Activated CD4-positive, alpha-beta T cell treated with anti-CD3 and anti-CD28 coated beads for 4 hours (primary cell): Measurements from ENCODE around the gene ATG5.

Experiments
- DNase-seq, 2 donors: peaks; one replicate each; pipeline ENCODE4 v3.0.0-alpha.2; 2020

Gene ATG5

DNA sequence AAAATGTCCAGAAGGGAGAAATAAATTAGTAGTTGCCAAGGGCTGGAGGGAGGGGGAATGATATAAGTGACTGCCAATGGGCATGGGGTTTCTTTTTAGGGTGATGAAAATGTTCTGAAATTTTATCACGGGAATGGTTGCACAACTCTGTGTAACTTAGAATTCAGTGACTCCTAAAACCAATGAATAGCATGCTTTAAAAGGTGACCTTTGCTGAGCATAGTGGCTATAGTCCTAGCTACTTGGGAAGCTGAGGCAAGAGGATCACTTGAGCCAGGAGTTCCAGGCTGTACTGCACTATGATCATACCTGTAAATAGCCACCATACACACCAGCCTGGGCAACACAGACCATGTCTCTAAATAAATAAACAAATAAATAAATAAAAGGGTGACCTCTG lies 109.0 kb downstream of the ATG5 start:
- no peak for DNase-seq

DNA sequence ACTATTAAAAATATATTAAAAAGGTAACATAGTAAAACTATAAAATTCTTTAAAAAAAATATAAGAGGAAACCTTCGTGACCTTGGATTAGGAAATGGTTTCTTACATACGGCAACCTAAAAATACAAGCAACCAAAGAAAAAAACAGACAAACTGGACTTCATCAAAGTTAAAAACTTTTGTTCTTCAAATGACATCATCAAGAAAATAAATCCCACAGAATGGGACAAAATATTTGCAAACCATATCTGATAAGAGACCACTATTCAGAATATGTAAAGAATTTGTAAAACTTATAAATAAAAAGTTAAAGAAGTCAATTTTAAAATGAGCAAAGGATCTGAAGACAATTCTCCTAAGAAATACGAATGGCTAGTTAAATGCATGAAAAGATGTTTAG lies 110.0 kb downstream of the ATG5 start:
- no peak for DNase-seq

DNA sequence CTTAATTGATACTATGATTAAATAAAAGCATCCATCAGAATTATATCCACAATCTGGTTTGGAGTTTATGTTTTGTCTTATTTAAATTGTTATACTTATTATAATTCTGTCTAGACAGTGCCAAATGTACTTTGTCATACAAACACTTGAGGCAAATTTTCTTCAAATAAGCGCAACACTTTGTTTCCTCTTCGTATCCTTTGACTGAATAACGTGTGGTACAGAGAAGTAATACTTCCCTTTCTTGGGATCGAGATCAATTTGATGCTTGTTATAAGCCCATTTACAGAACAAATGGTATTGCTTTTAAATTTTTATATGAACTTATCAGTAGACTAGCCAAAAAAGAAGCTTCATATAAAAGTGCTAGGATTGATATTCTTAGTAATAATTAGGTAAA lies 111.0 kb downstream of the ATG5 start:
- DNase-seq = no peak

DNA sequence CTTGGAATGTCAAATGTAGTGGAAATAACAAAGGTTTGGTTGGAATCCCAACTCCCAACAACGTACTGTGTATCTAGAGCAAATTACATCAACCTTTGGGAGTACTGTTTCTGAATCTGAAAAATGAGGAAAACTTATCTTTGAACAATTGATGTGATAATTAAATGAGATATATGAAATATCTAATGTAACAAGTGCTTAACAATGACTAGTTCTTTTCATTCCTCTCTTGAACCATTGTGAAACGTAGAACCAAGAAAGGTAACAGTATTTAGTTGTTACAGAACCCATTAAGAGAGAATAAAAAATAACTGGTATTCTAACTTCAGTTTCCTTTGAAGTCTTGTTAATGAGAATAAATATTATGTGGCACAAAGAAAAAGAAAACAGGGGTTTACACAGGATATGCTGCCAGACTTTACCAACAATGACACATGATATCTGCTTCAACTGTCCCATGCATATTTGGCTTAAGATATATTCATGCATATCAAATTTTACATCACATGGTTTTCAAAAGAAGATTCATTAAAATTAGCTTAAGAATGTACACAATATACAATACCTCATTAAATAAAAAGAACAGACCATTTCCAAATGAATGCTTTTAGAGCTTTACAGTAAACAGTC lies 111.8 kb downstream of the ATG5 start:
- no peak for DNase-seq

DNA sequence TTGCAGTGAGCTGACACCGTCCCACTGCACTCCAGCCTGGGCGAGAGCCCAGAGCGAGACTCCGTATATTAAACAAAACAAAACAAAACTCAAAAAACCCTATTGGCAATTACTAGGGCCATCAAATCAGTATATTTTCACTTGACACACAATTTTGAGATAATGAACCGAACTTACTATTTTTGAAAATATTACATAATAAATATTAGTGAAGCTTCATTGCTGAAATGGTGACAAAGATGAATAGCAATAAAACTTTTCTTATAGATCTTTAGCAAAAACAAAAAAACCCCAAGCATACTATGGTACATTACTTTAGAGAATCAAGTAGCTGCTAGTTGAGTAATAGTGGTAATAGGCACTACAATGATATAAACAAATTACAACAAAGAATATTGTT lies 113.0 kb downstream of the ATG5 start:
- no peak for DNase-seq

GRCh38 chr6:106206905-106207304 lies 118.7 kb downstream of the ATG5 start:
- DNase-seq = no peak

GRCh38 chr6:106204961-106205360 lies 120.6 kb downstream of the ATG5 start:
- DNase-seq = no peak

- no peak for DNase-seq
Measured at GRCh38 chr6:106199998-106200397, 125.6 kb downstream of the ATG5 start.

GRCh38 chr6:106199331-106199730 lies 126.2 kb downstream of the ATG5 start:
- DNase-seq = no peak

- DNase-seq = peak in 1 of 2 donors; percentile 12
Measured at GRCh38 chr6:106197441-106197840, 128.1 kb downstream of the ATG5 start.

- DNase-seq = no peak
Measured at GRCh38 chr6:106194949-106195921, 130.3 kb downstream of the ATG5 start.

DNA sequence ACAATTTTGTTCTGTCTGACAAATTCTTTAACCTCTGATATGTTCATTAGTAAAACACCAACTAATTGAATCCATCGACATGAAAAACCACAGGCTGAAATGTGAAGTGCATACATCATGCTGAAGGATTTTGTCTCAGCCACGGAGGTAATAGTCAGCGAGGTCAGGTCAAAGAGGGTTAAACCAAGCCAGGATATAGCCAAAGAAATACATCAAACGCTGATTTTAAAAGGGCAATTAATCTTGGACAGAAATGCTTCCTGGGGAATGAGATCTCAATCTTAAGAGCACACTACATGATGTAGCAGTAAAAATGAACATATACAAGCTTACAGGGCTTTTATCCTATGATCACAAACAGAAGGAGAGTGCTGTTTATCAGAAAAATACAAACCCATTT lies 132.7 kb downstream of the ATG5 start:
- DNase-seq = no peak

DNA sequence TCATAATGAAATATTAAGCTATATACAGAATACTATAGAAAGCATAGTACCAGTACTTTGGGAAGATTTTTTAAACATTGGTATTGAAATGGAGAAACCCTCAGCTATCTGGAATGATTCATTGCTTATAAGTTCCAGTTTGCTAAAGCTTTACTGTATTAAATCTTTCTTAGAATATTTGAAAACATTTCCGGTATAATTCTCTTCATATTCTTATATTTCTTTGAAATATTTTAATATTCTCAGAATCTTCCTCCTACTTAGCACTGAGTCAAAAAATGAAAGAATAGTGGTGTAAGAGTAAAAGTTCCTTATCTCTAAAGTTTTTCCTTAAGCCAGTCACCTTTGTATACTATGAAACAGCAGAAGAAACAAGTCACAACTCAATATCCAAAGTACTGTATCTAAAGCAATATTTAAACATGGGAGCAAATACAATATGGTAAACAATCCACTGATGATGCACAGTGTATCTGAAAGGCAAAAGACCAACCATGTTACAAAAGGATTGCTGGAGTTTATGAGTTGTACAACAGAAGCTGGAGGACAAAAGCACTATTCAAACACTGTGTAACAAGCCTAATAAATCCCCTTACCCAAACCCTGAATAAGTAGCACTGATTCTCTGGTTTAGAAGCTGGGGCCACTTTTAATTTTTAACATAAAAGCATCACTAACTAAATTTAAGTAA lies 137.3 kb downstream of the ATG5 start:
- DNase-seq = no peak

DNA sequence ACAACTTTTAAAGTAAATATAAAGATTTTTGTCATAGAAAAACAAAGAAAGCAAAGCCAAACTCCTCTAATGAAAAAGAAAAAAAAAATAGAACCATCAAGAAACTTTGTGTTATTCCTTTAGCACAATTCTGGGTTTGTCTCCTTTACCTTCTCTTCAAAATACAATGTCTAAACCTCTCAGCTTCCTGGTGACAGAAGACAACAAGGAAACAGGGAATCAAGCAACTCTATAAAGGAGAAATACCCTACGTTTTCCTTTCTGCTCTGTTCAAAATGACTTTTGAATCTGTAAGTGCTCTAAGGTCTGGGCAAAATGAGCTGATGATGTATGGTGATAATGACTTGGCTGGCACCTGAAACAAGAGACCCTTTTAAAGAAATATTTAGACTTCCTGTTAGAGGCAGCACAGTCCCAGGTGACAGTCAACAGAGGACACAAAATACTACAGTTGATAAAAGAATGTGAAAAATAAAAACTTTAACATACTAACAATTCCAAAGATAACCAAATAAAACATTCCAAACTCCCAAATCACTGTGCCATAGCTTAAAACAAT lies 138.1 kb downstream of the ATG5 start:
- no peak for DNase-seq

- DNase-seq = no peak
Measured at GRCh38 chr6:106186714-106187113, 138.8 kb downstream of the ATG5 start.

DNA sequence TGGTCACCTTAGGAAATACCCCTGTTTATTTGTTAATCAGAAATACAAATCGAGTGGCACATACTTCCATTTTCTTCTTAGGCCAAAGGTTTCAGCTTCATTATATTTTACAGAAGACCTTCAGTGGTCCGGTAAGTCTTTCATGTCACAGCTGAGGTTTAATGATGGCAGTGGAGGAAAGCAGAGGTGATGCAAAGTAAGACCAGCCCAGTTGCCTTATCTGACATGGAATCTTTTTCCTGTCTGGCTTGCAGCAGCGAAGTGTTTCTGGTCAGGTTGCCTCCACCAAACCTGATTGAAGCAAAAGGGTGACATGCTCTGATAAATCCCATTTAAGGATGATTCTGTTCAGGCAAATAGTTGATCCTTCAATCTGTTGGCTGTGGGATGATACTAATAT lies 139.4 kb downstream of the ATG5 start:
- DNase-seq = no peak

GRCh38 chr6:106185615-106186014 lies 139.9 kb downstream of the ATG5 start:
- no peak for DNase-seq

GRCh38 chr6:106184629-106185028 lies 140.9 kb downstream of the ATG5 start:
- no peak for DNase-seq

DNA sequence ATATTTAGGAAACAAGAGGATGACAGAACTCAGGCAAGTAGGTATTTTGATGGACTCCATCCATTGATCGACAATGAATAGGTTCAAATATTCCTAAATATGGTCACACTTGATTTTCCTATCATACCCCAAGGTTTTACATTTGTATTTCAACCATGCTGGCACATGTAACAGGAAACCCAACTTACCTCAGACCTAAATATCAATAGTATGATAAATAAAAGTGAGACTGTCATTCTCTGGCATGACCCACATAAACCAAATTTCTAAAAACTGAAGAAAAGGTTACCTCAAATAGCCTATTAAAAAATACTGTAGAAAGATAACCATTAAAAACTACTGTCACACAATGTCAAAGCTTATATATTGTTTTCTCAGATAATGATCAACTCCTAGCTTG lies 142.1 kb downstream of the ATG5 start:
- no peak for DNase-seq

DNA sequence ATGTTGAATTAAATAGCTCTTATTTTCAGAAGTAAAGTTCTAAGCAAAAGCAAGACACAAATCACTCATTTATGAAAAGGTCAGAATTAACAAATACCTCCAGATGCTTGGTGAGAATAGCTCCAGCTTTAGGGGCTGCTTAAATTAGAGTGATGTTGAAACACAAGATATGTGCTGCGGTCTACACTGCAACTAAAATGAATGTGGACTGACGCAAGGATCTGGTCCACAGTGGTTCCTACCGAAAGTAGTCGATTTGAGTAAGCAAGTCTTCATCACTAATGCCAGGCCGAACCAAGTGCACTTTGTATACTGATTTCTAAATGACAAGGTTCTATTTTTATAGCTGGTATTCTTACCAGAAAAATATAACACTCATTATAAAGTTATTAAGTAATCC lies 143.1 kb downstream of the ATG5 start:
- no peak for DNase-seq

- no peak for DNase-seq
Measured at GRCh38 chr6:106181664-106182418, 143.7 kb downstream of the ATG5 start.

DNA sequence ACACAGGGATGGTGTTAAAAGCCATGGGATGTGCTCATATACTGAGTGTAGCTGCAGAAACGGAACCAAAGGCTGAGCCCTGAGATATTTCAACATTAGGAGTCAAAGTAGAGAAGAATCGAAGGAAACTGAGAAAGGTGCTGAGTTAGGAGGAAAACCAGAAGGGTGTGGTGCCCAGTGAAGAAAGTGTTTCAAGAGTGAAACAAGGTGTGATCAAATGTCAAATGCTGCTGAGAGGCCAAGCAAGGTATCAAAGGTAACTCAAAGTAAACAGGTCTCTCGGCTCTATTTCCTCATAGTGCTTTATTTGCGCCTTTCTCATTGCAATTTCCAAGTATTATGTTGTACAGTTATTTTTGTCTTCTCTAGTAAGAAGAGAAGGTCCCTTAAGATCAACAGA lies 145.4 kb downstream of the ATG5 start:
- DNase-seq = no peak

GRCh38 chr6:106178900-106179299 lies 146.7 kb downstream of the ATG5 start:
- no peak for DNase-seq
